COLO668 (cell line): ENCODE data around the gene MED4.
"Not testable (repeated sequence)": the region's sequence is repeated elsewhere in the genome, so short reads cannot be mapped to it uniquely, and the experiment has no call there.

ENCODE experiments used
- DNase-seq: peaks from one replicate; lab custom pipeline; 2025; ENCODE audit not compliant: unreplicated experiment; lab: John Stamatoyannopoulos, UW

MED4 gene

GRCh38 chr13:48096670-48097069 lies 1.8 kb upstream of the MED4 start:
- DNase-seq: no peak

- DNase-seq: peak; percentile 54
These were observed 512 bp downstream of the MED4 start for GRCh38 chr13:48094404-48094780.

- DNase-seq: no peak
These were observed 1.3 kb downstream of the MED4 start for GRCh38 chr13:48093588-48093987.

GRCh38 chr13:48086272-48086671 lies 8.6 kb downstream of the MED4 start:
- no peak for DNase-seq

- DNase-seq: no peak
These were observed 13.2 kb downstream of the MED4 start for GRCh38 chr13:48081739-48082138.

- DNase-seq: no peak
These were observed 16.6 kb downstream of the MED4 start for GRCh38 chr13:48078251-48078656.

GRCh38 chr13:48074006-48074405 lies 20.9 kb downstream of the MED4 start:
- no peak for DNase-seq

- DNase-seq: no peak
These were observed 22.1 kb downstream of the MED4 start for GRCh38 chr13:48072787-48073186.

- DNase-seq: no peak
These were observed 22.6 kb downstream of the MED4 start for GRCh38 chr13:48072304-48072703.

- no peak for DNase-seq
These were observed 24.0 kb downstream of the MED4 start for GRCh38 chr13:48070942-48071341.

- DNase-seq: no peak
These were observed 25.3 kb downstream of the MED4 start for GRCh38 chr13:48069573-48069972.

GRCh38 chr13:48068952-48069351 lies 26.0 kb downstream of the MED4 start:
- no peak for DNase-seq

- no peak for DNase-seq
These were observed 26.9 kb downstream of the MED4 start for GRCh38 chr13:48068036-48068435.

- DNase-seq: peak; percentile 60
These were observed 28.5 kb downstream of the MED4 start for GRCh38 chr13:48066310-48066989.

GRCh38 chr13:48059951-48060350 lies 35.0 kb downstream of the MED4 start:
- not testable (repeated sequence) for DNase-seq

GRCh38 chr13:48058536-48058935 lies 36.4 kb downstream of the MED4 start:
- DNase-seq: not testable (repeated sequence)

GRCh38 chr13:48055712-48056111 lies 39.2 kb downstream of the MED4 start:
- DNase-seq: no peak

- no peak for DNase-seq
These were observed 40.3 kb downstream of the MED4 start for GRCh38 chr13:48054601-48055000.

- no peak for DNase-seq
These were observed 44.4 kb downstream of the MED4 start for GRCh38 chr13:48050550-48050949.

GRCh38 chr13:48043789-48044503 lies 51.0 kb downstream of the MED4 start:
- DNase-seq: no peak

GRCh38 chr13:48042894-48043293 lies 52.0 kb downstream of the MED4 start:
- DNase-seq: no peak

- DNase-seq: no peak
These were observed 54.0 kb downstream of the MED4 start for GRCh38 chr13:48040896-48041295.

- no peak for DNase-seq
These were observed 54.9 kb downstream of the MED4 start for GRCh38 chr13:48040049-48040448.
